Nephron progenitor cell (in vitro differentiated cells): ENCODE data around the gene NUDT9.

Experiments
- DNase-seq: peaks from one replicate; pipeline ENCODE4 v3.0.0; 2021
- H3K27ac Mint-ChIP-seq: 2 replicates; pipeline ENCODE4 v1.8.0; 2021; ENCODE audit warnings: mild to moderate bottlenecking, moderate library complexity, mixed read lengths
- H3K27me3 Mint-ChIP-seq: 2 replicates; pipeline ENCODE4 v1.8.0; 2021; ENCODE audit warnings: mild to moderate bottlenecking, low read depth, mixed read lengths; ENCODE audit not compliant: poor library complexity
- H3K36me3 Mint-ChIP-seq: 2 replicates; pipeline ENCODE4 v1.8.0; 2021; ENCODE audit warnings: low read depth, mixed read lengths
- H3K4me1 Mint-ChIP-seq: 2 replicates; pipeline ENCODE4 v1.8.0; 2021; ENCODE audit warnings: mixed read lengths
- H3K4me3 Mint-ChIP-seq: 2 replicates; pipeline ENCODE4 v1.8.0; 2021; ENCODE audit warnings: mild to moderate bottlenecking, moderate library complexity, mixed read lengths
- H3K9me3 Mint-ChIP-seq: 2 replicates; pipeline ENCODE4 v1.8.0; 2021; ENCODE audit warnings: mild to moderate bottlenecking, moderate library complexity, mixed read lengths
- CTCF ChIP-seq: fragments of 200-600 bp; sonication (generic); IDR thresholded peaks from 2 replicates; pipeline ENCODE4 v1.5.0; 2021; ENCODE audit warnings: antibody characterized with exemption

NUDT9 gene

GRCh38 chr4:87493115-87493514 is 70.7 kb downstream of the NUDT9 start:
- peak overlapping the region; percentile 57 for H3K27ac Mint-ChIP-seq
- H3K4me1 Mint-ChIP-seq: peaks cover 10% of the 10 kb centered on the region
- TF ChIP-seq CTCF: no peak
- no peak overlapping the region for H3K4me3 Mint-ChIP-seq
- H3K36me3 Mint-ChIP-seq: peaks cover 43% of the 10 kb centered on the region
- peaks cover 5% of the 10 kb centered on the region for H3K27me3 Mint-ChIP-seq
- peaks cover 15% of the 10 kb centered on the region for H3K9me3 Mint-ChIP-seq
- no peak for DNase-seq

GRCh38 chr4:87497159-87497558 is 74.8 kb downstream of the NUDT9 start:
- H3K4me1 Mint-ChIP-seq: peaks cover 27% of the 10 kb centered on the region
- no peak overlapping the region for H3K4me3 Mint-ChIP-seq
- DNase-seq: no peak
- H3K36me3 Mint-ChIP-seq: peaks cover 15% of the 10 kb centered on the region
- no peaks in the 10 kb centered on the region for H3K27me3 Mint-ChIP-seq
- no peaks in the 10 kb centered on the region for H3K9me3 Mint-ChIP-seq
- peak; percentile 28 for TF ChIP-seq CTCF
- H3K27ac Mint-ChIP-seq: no peak overlapping the region

- peaks cover 26% of the 10 kb centered on the region for H3K4me1 Mint-ChIP-seq
- no peak overlapping the region for H3K4me3 Mint-ChIP-seq
- no peaks in the 10 kb centered on the region for H3K27me3 Mint-ChIP-seq
- TF ChIP-seq CTCF: no peak
- DNase-seq: no peak
- no peak overlapping the region for H3K27ac Mint-ChIP-seq
- no peaks in the 10 kb centered on the region for H3K9me3 Mint-ChIP-seq
- H3K36me3 Mint-ChIP-seq: peaks cover 15% of the 10 kb centered on the region
Observed at GRCh38 chr4:87497578-87497977, 75.2 kb downstream of the NUDT9 start.

- H3K36me3 Mint-ChIP-seq: peaks cover 8% of the 10 kb centered on the region
- H3K4me1 Mint-ChIP-seq: peaks cover 18% of the 10 kb centered on the region
- no peak for DNase-seq
- H3K27me3 Mint-ChIP-seq: no peaks in the 10 kb centered on the region
- no peak for TF ChIP-seq CTCF
- no peak overlapping the region for H3K4me3 Mint-ChIP-seq
- no peak overlapping the region for H3K27ac Mint-ChIP-seq
- no peaks in the 10 kb centered on the region for H3K9me3 Mint-ChIP-seq
Observed at GRCh38 chr4:87498446-87498900, 76.1 kb downstream of the NUDT9 start.

GRCh38 chr4:87499403-87500091 is 77.2 kb downstream of the NUDT9 start:
- no peak overlapping the region for H3K4me3 Mint-ChIP-seq
- H3K27ac Mint-ChIP-seq: no peak overlapping the region
- H3K9me3 Mint-ChIP-seq: no peaks in the 10 kb centered on the region
- no peak for DNase-seq
- peaks cover 18% of the 10 kb centered on the region for H3K4me1 Mint-ChIP-seq
- H3K36me3 Mint-ChIP-seq: no peaks in the 10 kb centered on the region
- TF ChIP-seq CTCF: no peak
- H3K27me3 Mint-ChIP-seq: no peaks in the 10 kb centered on the region

GRCh38 chr4:87500092-87500462 is 77.7 kb downstream of the NUDT9 start:
- Mint-ChIP-seq H3K27me3 (no peaks in the 10 kb centered on the region), H3K9me3 (no peaks in the 10 kb centered on the region), H3K4me3 (no peak overlapping the region), H3K4me1 (peaks cover 18% of the 10 kb centered on the region), H3K36me3 (no peaks in the 10 kb centered on the region), H3K27ac (peak overlapping the region; percentile 22)
- no peak for DNase-seq
- no peak for TF ChIP-seq CTCF
